Fibroblast of the aortic adventitia (primary cell): ENCODE measurements around the gene LMO1. TPM values are rescaled to one million over a fixed set of nuclear protein-coding genes. Genes with fewer than 3 reads are reported as not detected.

Experiments
- DNase-seq: peaks from one replicate; pipeline ENCODE4 v3.0.0-alpha.2; 2010; ENCODE audit warnings: low read depth
- H3K4me3 ChIP-seq: 2 replicates; pipeline ENCODE4 v1.5.1; 2011; ENCODE audit warnings: low read depth, mild to moderate bottlenecking, control low read depth, low read length, moderate library complexity
- CTCF ChIP-seq: IDR thresholded peaks from 2 replicates; pipeline ENCODE4 v1.5.1; 2011; ENCODE audit warnings: mild to moderate bottlenecking, low read length, control low read depth, inconsistent platforms; ENCODE audit not compliant: insufficient read depth
- total RNA-seq: library from RNA; depleted of rRNA; stranded (reverse); fragments of >200 nt; gene quantifications from 2 replicates; pipeline ENCODE4 v1.2.3, GENCODE V29; 2012; ENCODE audit warnings: low replicate concordance

The LMO1 gene
- total RNA-seq, 1 donor = not detected

- DNase-seq = no peak
- no peak overlapping the region for H3K4me3 ChIP-seq
- TF ChIP-seq CTCF = no peak
Measured at GRCh38 chr11:8288166-8288772, 24.6 kb upstream of the LMO1 start.

- no peak for TF ChIP-seq CTCF
- DNase-seq = no peak
- no peak overlapping the region for H3K4me3 ChIP-seq
Measured at GRCh38 chr11:8287703-8288102, 24.0 kb upstream of the LMO1 start.

GRCh38 chr11:8287297-8287696 lies 23.6 kb upstream of the LMO1 start:
- no peak for TF ChIP-seq CTCF
- no peak for DNase-seq
- no peak overlapping the region for H3K4me3 ChIP-seq

- no peak for TF ChIP-seq CTCF
- no peak overlapping the region for H3K4me3 ChIP-seq
- no peak for DNase-seq
Measured at GRCh38 chr11:8286886-8287285, 23.2 kb upstream of the LMO1 start.

- H3K4me3 ChIP-seq = no peak overlapping the region
- DNase-seq = no peak
- no peak for TF ChIP-seq CTCF
Measured at GRCh38 chr11:8285796-8286195, 22.1 kb upstream of the LMO1 start.

GRCh38 chr11:8285228-8285627 lies 21.6 kb upstream of the LMO1 start:
- TF ChIP-seq CTCF = no peak
- DNase-seq = no peak
- no peak overlapping the region for H3K4me3 ChIP-seq
